HFFc6 (cell line): ENCODE measurements around the gene C14orf132. TPM values are rescaled to one million over a fixed set of nuclear protein-coding genes. Genes with fewer than 3 reads are reported as not detected.
A peak's percentile ranks its signal among the peaks of the same experiment; 100 is the strongest.

Source experiments
- DNase-seq: peaks from one replicate; pipeline ENCODE4 v3.0.0-alpha.2; 2018
- H3K27ac Mint-ChIP-seq: 2 replicates; pipeline ENCODE4 v1.8.0; 2020; ENCODE audit warnings: mild to moderate bottlenecking, mixed read lengths
- H3K27me3 Mint-ChIP-seq: 2 replicates; pipeline ENCODE4 v1.8.0; 2021; ENCODE audit warnings: mild to moderate bottlenecking, moderate library complexity, mixed read lengths; ENCODE audit not compliant: insufficient read depth
- H3K36me3 Mint-ChIP-seq: 2 replicates; pipeline ENCODE4 v1.8.0; 2021; ENCODE audit warnings: low read depth, mixed read lengths
- H3K4me1 Mint-ChIP-seq: 2 replicates; pipeline ENCODE4 v1.8.0; 2020; ENCODE audit warnings: low read depth, mixed read lengths
- H3K4me3 Mint-ChIP-seq: 2 replicates; pipeline ENCODE4 v1.8.0; 2020; ENCODE audit warnings: mild to moderate bottlenecking, moderate library complexity, mixed read lengths
- H3K9me3 Mint-ChIP-seq: 2 replicates; pipeline ENCODE4 v1.8.0; 2020; ENCODE audit warnings: mild to moderate bottlenecking, mixed read lengths
- CTCF ChIP-seq: fragments of 200-600 bp; sonication (generic); IDR thresholded peaks from 2 replicates; pipeline ENCODE4 v1.5.0; 2021; ENCODE audit warnings: antibody characterized with exemption, mild to moderate bottlenecking
- total RNA-seq, 6 experiments: library from RNA; stranded (reverse); fragmentation: NEBNext Ultra II Directional; extraction: Animal tissue kit (Norgen Biotek cat#: 25700); gene quantifications; 2 replicates in 1 of 6; 3 replicates in 5 of 6; pipeline ENCODE4 v1.2.3, GENCODE V29; 2021

The C14orf132 gene
- total RNA-seq, 6 experiments from 2014 or later = 21.5 to 33.1 (median 27.1) TPM

- no peak overlapping the region for H3K27ac Mint-ChIP-seq
- H3K4me3 Mint-ChIP-seq = no peak overlapping the region
- no peak for DNase-seq
- H3K36me3 Mint-ChIP-seq = peaks cover 17% of the 10 kb centered on the region
- no peaks in the 10 kb centered on the region for H3K9me3 Mint-ChIP-seq
- TF ChIP-seq CTCF = no peak
- H3K4me1 Mint-ChIP-seq = peaks cover 30% of the 10 kb centered on the region
- no peaks in the 10 kb centered on the region; the same call in 1 of the 2 replicates for H3K27me3 Mint-ChIP-seq
Measured at GRCh38 chr14:96058576-96059200, 19.5 kb downstream of the C14orf132 start.

GRCh38 chr14:96059519-96060135, 20.5 kb downstream of the C14orf132 start:
- H3K9me3 Mint-ChIP-seq = no peaks in the 10 kb centered on the region
- peaks cover 12% of the 10 kb centered on the region for H3K36me3 Mint-ChIP-seq
- peaks cover 30% of the 10 kb centered on the region for H3K4me1 Mint-ChIP-seq
- no peaks in the 10 kb centered on the region for H3K27me3 Mint-ChIP-seq
- no peak overlapping the region for H3K27ac Mint-ChIP-seq
- no peak for TF ChIP-seq CTCF
- no peak overlapping the region for H3K4me3 Mint-ChIP-seq
- no peak for DNase-seq

GRCh38 chr14:96060186-96060933, 21.2 kb downstream of the C14orf132 start:
- Mint-ChIP-seq H3K27ac (no peak overlapping the region), H3K36me3 (peaks cover 8% of the 10 kb centered on the region), H3K9me3 (no peaks in the 10 kb centered on the region), H3K4me3 (no peak overlapping the region), H3K4me1 (peaks cover 30% of the 10 kb centered on the region), H3K27me3 (no peaks in the 10 kb centered on the region; the same call in 1 of the 2 replicates)
- no peak for DNase-seq
- no peak for TF ChIP-seq CTCF

GRCh38 chr14:96062010-96062409, 22.8 kb downstream of the C14orf132 start:
- H3K27ac Mint-ChIP-seq = no peak overlapping the region
- H3K27me3 Mint-ChIP-seq = no peaks in the 10 kb centered on the region; the same call in 1 of the 2 replicates
- H3K9me3 Mint-ChIP-seq = no peaks in the 10 kb centered on the region
- H3K36me3 Mint-ChIP-seq = peaks cover 8% of the 10 kb centered on the region
- peaks cover 36% of the 10 kb centered on the region for H3K4me1 Mint-ChIP-seq
- no peak for DNase-seq
- H3K4me3 Mint-ChIP-seq = no peak overlapping the region
- peak; percentile 19; the same call in 1 of the 2 replicates for TF ChIP-seq CTCF

GRCh38 chr14:96062506-96062905, 23.3 kb downstream of the C14orf132 start:
- no peak overlapping the region for H3K27ac Mint-ChIP-seq
- H3K4me3 Mint-ChIP-seq = no peak overlapping the region
- H3K9me3 Mint-ChIP-seq = no peaks in the 10 kb centered on the region
- H3K4me1 Mint-ChIP-seq = peaks cover 36% of the 10 kb centered on the region
- DNase-seq = no peak
- H3K36me3 Mint-ChIP-seq = peaks cover 8% of the 10 kb centered on the region
- no peaks in the 10 kb centered on the region; the same call in 1 of the 2 replicates for H3K27me3 Mint-ChIP-seq
- no peak for TF ChIP-seq CTCF
